ENCODE results near the gene PPAN.
A peak's percentile ranks its signal among the peaks of the same experiment; 100 is the strongest.

The PPAN gene

GRCh38 chr19:10095948-10096614, 10.1 kb upstream of the PPAN start (continued):
- TF ChIP-seq PRDM2 (tag by site-specific recombination; IDR thresholded peaks at IDR 0.05; ENCODE audit: borderline replicate concordance) = no peak
- TF ChIP-seq GLIS1 (tag by site-specific recombination; IDR thresholded peaks at IDR 0.05) = peak; percentile 64
- TF ChIP-seq SP7 (tag by site-specific recombination; IDR thresholded peaks at IDR 0.05) = 0 out of 2 replicates have a peak, but pooled peaks have one; percentile 14
- 0 out of 2 replicates have a peak, but pooled peaks have one; percentile 16 for TF ChIP-seq ZXDB (tag by site-specific recombination; IDR thresholded peaks at IDR 0.05)
- TF ChIP-seq ZNF600 (tag by site-specific recombination; IDR thresholded peaks at IDR 0.05) = peak; percentile 34; the same call in 1 of the 2 replicates
- no peak for TF ChIP-seq PATZ1 (tag by site-specific recombination; IDR thresholded peaks at IDR 0.05)
- 0 out of 2 replicates have a peak, but pooled peaks have one; percentile 46 for TF ChIP-seq ZSCAN5A (tag by site-specific recombination; IDR thresholded peaks at IDR 0.05)
- peak; percentile 80 for TF ChIP-seq ZNF692 (tag by site-specific recombination; IDR thresholded peaks at IDR 0.05)
- TF ChIP-seq WT1 (tag by site-specific recombination; IDR thresholded peaks at IDR 0.05) = no peak
- TF ChIP-seq MYNN (tag by site-specific recombination; IDR thresholded peaks at IDR 0.05; ENCODE audit: borderline replicate concordance) = no peak
- TF ChIP-seq SP2 (tag by site-specific recombination; IDR thresholded peaks at IDR 0.05) = peak; percentile 28
- no peak for TF ChIP-seq ZNF10 (tag by site-specific recombination; IDR thresholded peaks at IDR 0.05)
- 0 out of 2 replicates have a peak, but pooled peaks have one; percentile 34 for TF ChIP-seq ZNF660 (tag by site-specific recombination; IDR thresholded peaks at IDR 0.05)
- TF ChIP-seq EGR2 (tag by site-specific recombination; IDR thresholded peaks at IDR 0.05; ENCODE audit: low read depth) = peak; percentile 84
- TF ChIP-seq SP3 (tag by site-specific recombination; IDR thresholded peaks at IDR 0.05) = peak; percentile 33; the same call in 1 of the 2 replicates
- TF ChIP-seq ZFP69B (tag by site-specific recombination; IDR thresholded peaks at IDR 0.05) = 0 out of 2 replicates have a peak, but pooled peaks have one; percentile 33
- peak; percentile 42 for TF ChIP-seq SETDB1 (IDR thresholded peaks at IDR 0.05; ENCODE audit: insufficient read length, low read length)
- no peak for TF ChIP-seq BCL6B (tag by site-specific recombination; IDR thresholded peaks at IDR 0.05)
- 0 out of 2 replicates have a peak, but pooled peaks have one; percentile 45 for TF ChIP-seq REST (tag by site-specific recombination; IDR thresholded peaks at IDR 0.05)
- TF ChIP-seq ZNF610 (tag by site-specific recombination; IDR thresholded peaks at IDR 0.05; ENCODE audit: borderline replicate concordance) = peak; percentile 35; the same call in 1 of the 2 replicates
- TF ChIP-seq ZSCAN30 (tag by site-specific recombination; IDR thresholded peaks at IDR 0.05) = 0 out of 2 replicates have a peak, but pooled peaks have one; percentile 67
